Hematopoietic multipotent progenitor cell treated with erythropoietin and hydrocortisone succinate and interleukin-3 and kit ligand, for 4 days (in vitro differentiated cells): ENCODE data around the gene GPR32.
"Not testable (repeated sequence)": the region's sequence is repeated elsewhere in the genome, so short reads cannot be mapped to it uniquely, and the experiment has no call there.

Source experiments
- DNase-seq: peaks from one replicate; pipeline ENCODE4 v3.0.0-alpha.2; 2015

The GPR32 gene

GRCh38 chr19:50804420-50805272, 34.4 kb downstream of the GPR32 start:
- DNase-seq: peak; percentile 100

GRCh38 chr19:50808856-50809255, 38.6 kb downstream of the GPR32 start:
- DNase-seq: no peak

- not testable (repeated sequence) for DNase-seq
Observed at GRCh38 chr19:50811622-50812238, 41.5 kb downstream of the GPR32 start.

GRCh38 chr19:50812474-50812873, 42.2 kb downstream of the GPR32 start:
- DNase-seq: no peak

- no peak for DNase-seq
Observed at GRCh38 chr19:50814883-50815282, 44.6 kb downstream of the GPR32 start.

- DNase-seq: no peak
Observed at GRCh38 chr19:50815439-50815838, 45.2 kb downstream of the GPR32 start.

GRCh38 chr19:50817941-50818858, 47.9 kb downstream of the GPR32 start:
- peak; percentile 86 for DNase-seq

GRCh38 chr19:50818859-50819472, 48.7 kb downstream of the GPR32 start:
- no peak for DNase-seq

- DNase-seq: no peak
Observed at GRCh38 chr19:50819636-50820035, 49.4 kb downstream of the GPR32 start.

GRCh38 chr19:50820086-50820485, 49.8 kb downstream of the GPR32 start:
- DNase-seq: no peak

- no peak for DNase-seq
Observed at GRCh38 chr19:50820549-50821247, 50.4 kb downstream of the GPR32 start.

- no peak for DNase-seq
Observed at GRCh38 chr19:50821248-50821612, 51.0 kb downstream of the GPR32 start.
